ENCODE data around the gene ABCC4.
"Not testable (repeated sequence)": the region's sequence is repeated elsewhere in the genome, so short reads cannot be mapped to it uniquely, and the experiment has no call there.

ABCC4 gene

GRCh38 chr13:95275322-95276036 is 25.8 kb downstream of the ABCC4 start:
- Mint-ChIP-seq H3K27ac (no peak overlapping the region), H3K27me3 (no peaks in the 10 kb centered on the region), H3K4me1 (ENCODE audit: low read depth) (peaks cover 10% of the 10 kb centered on the region), H3K4me3 (no peak overlapping the region), H3K9me3 (ENCODE audit: low read depth) (no peaks in the 10 kb centered on the region), H3K36me3 (peaks cover 9% of the 10 kb centered on the region)

- H3K36me3 Mint-ChIP-seq; H3K9me3 Mint-ChIP-seq (ENCODE audit: low read depth); H3K27ac Mint-ChIP-seq; H3K27me3 Mint-ChIP-seq; H3K4me3 Mint-ChIP-seq: not testable (repeated sequence)
- H3K4me1 Mint-ChIP-seq (ENCODE audit: low read depth): peaks cover 14% of the 10 kb centered on the region
Observed at GRCh38 chr13:95273592-95274132, 27.6 kb downstream of the ABCC4 start.

DNA sequence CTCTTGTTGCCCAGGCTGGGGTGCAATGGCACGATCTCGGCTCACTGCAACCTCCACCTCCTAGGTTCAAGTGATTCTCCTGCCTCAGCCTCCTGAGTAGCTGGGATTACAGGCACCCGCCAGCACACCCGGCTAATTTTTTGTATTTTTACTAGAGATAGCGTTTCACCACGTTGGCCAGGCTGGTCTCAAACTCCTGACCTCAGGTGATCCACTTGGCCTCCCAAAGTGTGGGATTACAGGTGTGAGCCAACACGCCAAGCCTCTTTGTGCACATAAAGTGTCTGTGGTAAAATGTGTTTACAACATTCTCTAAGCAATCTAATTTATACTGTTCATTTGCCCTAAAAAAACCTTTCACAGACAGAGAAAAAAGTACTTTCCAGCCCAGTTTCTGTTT is 29.2 kb downstream of the ABCC4 start:
- not testable (repeated sequence) for H3K4me3 Mint-ChIP-seq; H3K27me3 Mint-ChIP-seq; H3K9me3 Mint-ChIP-seq (ENCODE audit: low read depth); H3K27ac Mint-ChIP-seq
- peaks cover 14% of the 10 kb centered on the region for H3K4me1 Mint-ChIP-seq (ENCODE audit: low read depth)
- H3K36me3 Mint-ChIP-seq: peaks cover 18% of the 10 kb centered on the region

GRCh38 chr13:95269756-95270155 is 31.5 kb downstream of the ABCC4 start:
- Mint-ChIP-seq H3K4me1 (ENCODE audit: low read depth) (peaks cover 10% of the 10 kb centered on the region), H3K36me3 (peaks cover 32% of the 10 kb centered on the region), H3K9me3 (ENCODE audit: low read depth) (no peaks in the 10 kb centered on the region), H3K27ac (no peak overlapping the region), H3K27me3 (no peaks in the 10 kb centered on the region), H3K4me3 (no peak overlapping the region)

DNA sequence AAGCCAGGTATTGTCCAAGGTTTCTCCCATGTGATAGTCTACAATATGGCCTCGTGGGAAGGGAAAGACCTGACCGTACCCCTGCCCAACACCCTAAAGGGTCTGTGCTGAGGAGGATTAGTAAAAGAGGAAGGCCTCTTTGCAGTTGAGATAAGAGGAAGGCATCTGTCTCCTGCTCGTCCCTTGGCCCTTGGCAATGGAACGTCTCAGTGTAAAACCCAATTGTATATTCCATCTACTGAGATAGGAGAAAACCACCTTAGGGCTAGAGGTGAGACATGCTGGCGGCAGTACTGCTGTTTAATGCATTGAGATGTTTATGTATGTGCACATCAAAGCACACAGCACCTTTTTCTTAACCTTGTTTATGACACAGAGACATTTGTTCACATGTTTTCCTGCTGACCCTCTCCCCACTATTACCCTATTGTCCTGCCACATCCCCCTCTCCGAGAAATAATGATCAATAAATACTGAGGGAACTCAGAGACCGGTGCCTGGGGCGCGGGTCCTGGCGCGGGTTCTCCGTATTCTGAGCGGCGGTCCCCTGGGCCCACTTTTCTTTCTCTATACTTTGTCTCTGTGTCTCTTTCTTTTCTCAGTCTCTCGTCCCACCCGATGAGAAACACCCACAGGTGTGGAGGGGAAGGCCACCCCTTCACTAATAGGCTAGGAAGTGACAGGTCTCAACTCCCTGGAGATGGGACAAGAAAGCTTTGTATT is 32.7 kb downstream of the ABCC4 start:
- H3K9me3 Mint-ChIP-seq (ENCODE audit: low read depth); H3K4me3 Mint-ChIP-seq; H3K27me3 Mint-ChIP-seq; H3K27ac Mint-ChIP-seq; H3K4me1 Mint-ChIP-seq (ENCODE audit: low read depth): not testable (repeated sequence)
- peaks cover 38% of the 10 kb centered on the region for H3K36me3 Mint-ChIP-seq

DNA sequence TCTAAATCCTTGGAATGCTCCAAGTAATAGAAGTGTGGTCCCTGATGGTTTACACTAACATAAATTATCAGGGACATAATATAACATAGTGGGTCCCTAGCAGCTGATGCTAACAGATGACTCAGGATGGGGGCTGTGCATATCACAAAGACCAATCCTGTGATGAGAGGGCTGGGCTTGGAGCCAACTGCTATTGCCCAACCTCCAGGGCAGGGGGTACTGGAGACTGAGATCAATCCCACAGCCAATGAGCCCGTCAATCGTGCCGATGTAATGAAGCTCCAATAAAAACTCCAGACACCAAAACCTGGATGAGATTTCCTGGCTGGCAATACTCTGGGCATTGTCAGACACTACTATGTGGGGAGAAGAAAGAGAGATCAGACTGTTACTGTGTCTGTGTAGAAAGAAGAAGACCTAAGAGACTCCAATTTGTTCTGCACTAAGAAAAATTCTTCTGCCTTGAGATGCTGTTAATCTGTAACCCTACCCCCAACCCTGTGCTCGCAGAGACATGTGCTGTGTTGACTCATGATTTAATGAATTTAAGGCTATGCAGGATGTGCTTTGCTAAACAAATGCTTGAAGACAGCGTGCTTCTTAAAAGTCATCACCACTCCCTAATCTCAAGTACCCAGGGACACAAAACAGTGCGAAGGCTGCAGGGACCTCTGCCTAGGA is 33.4 kb downstream of the ABCC4 start:
- Mint-ChIP-seq H3K9me3 (ENCODE audit: low read depth) (no peaks in the 10 kb centered on the region), H3K27ac (no peak overlapping the region)

DNA sequence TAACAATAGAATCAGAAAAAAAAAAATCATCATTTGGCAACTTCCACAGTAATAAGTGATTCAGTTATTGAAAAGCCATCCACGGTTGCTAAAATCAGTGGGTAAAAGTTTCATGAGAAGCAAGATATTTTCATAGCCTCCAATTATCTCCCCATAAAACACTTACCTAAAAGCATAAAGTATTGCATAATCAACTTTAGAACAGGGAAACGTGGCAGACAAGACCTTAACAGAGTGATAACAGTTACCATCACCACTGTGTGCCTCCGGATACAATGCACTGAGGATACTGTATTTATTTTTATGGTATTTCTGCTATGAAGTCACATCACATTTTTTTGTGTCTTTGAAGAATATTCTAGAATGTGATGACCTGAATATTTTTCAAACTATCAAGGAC is 37.0 kb downstream of the ABCC4 start:
- Mint-ChIP-seq H3K4me1 (ENCODE audit: low read depth) (no peaks in the 10 kb centered on the region), H3K9me3 (ENCODE audit: low read depth) (no peaks in the 10 kb centered on the region), H3K27me3 (no peaks in the 10 kb centered on the region), H3K4me3 (no peak overlapping the region), H3K27ac (peak overlapping the region; percentile 22), H3K36me3 (peaks cover 38% of the 10 kb centered on the region)

More for the DNA sequence above, 33.4 kb downstream of the ABCC4 start:
- H3K4me1 Mint-ChIP-seq (ENCODE audit: low read depth): peaks cover 8% of the 10 kb centered on the region
- H3K4me3 Mint-ChIP-seq: no peak overlapping the region
- peaks cover 34% of the 10 kb centered on the region for H3K36me3 Mint-ChIP-seq
- H3K27me3 Mint-ChIP-seq: no peaks in the 10 kb centered on the region

DNA sequence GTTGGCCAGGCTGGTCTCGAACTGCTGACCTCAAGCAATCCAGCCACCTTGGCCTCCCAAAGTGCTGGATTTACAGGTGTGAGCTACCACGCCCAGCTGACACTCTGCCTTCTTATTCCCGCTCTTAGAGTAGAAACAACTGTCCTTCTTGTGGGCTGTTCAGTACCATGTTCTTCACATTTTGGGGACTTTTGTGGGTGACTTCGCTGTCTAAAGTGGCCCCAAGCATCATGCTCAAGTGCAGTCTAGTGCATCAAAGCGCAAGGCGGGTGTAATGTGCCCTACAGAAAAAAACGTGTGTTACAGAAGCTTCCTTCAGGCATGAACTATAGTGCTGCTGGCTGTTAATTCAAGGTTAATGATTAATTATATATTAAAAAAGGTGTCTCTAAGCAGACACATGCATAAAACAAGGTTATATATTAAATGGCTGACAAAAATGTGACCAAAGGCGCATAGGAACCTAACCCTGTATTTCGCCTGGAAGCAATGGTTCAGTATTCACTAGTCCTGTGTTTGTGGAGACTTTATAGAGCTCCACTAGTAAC is 38.3 kb downstream of the ABCC4 start:
- H3K27ac Mint-ChIP-seq: no peak overlapping the region
- H3K9me3 Mint-ChIP-seq (ENCODE audit: low read depth): no peaks in the 10 kb centered on the region
- H3K36me3 Mint-ChIP-seq: peaks cover 41% of the 10 kb centered on the region
- H3K4me1 Mint-ChIP-seq (ENCODE audit: low read depth): no peaks in the 10 kb centered on the region
- H3K27me3 Mint-ChIP-seq: no peaks in the 10 kb centered on the region
- no peak overlapping the region for H3K4me3 Mint-ChIP-seq

DNA sequence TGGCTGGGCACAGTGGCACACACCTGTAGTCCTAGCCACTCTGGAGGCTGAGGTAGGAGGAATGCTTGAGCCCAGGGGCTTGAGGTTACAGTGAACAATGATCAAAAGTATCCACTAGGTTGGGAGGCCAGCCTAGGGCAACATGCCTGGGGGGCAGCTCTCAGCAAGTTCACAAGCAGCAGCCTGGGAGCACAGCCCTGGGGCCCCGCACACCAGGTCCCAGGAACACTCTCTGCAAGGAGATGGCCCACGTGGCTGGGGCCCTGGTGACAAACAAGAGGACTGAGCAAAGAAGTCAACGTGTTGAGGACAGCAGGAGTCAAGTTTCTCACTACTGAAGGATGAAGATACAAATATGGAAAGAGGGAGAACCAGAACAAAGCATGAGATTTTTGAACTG is 39.3 kb downstream of the ABCC4 start:
- Mint-ChIP-seq H3K27ac (no peak overlapping the region), H3K4me3 (no peak overlapping the region), H3K36me3 (peaks cover 40% of the 10 kb centered on the region), H3K27me3 (no peaks in the 10 kb centered on the region), H3K9me3 (ENCODE audit: low read depth) (no peaks in the 10 kb centered on the region), H3K4me1 (ENCODE audit: low read depth) (no peaks in the 10 kb centered on the region)

- Mint-ChIP-seq H3K4me1 (ENCODE audit: low read depth) (no peaks in the 10 kb centered on the region), H3K9me3 (ENCODE audit: low read depth) (no peaks in the 10 kb centered on the region), H3K27ac (no peak overlapping the region), H3K36me3 (peaks cover 28% of the 10 kb centered on the region), H3K4me3 (no peak overlapping the region), H3K27me3 (no peaks in the 10 kb centered on the region)
Observed at GRCh38 chr13:95260031-95260525, 41.2 kb downstream of the ABCC4 start.

- peaks cover 20% of the 10 kb centered on the region for H3K36me3 Mint-ChIP-seq
- H3K4me3 Mint-ChIP-seq: no peak overlapping the region
- no peaks in the 10 kb centered on the region for H3K27me3 Mint-ChIP-seq
- H3K27ac Mint-ChIP-seq: no peak overlapping the region
- no peaks in the 10 kb centered on the region for H3K4me1 Mint-ChIP-seq (ENCODE audit: low read depth)
- H3K9me3 Mint-ChIP-seq (ENCODE audit: low read depth): no peaks in the 10 kb centered on the region
Observed at GRCh38 chr13:95258619-95259194, 42.5 kb downstream of the ABCC4 start.

DNA sequence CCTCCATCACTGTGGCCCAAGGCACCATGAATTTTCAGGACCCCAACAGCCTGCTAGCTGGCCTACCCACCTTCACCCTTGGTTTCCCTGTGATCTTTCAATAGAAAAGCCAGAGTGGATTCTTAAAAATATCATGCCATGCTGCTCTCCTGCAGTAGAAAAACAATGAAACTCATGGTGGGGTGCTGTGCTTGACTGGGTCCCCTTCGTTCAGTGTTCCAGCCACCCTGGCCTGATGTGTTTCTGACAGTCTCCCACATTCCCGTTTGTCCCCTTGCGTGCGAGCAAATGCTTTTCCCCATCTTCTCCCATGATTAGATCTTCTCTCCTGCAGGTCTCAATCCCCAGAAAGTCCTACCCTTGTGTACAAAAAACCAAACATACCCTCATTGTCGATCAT is 43.2 kb downstream of the ABCC4 start:
- H3K27me3 Mint-ChIP-seq: no peaks in the 10 kb centered on the region

GRCh38 chr13:95256091-95256490 is 45.2 kb downstream of the ABCC4 start:
- H3K4me1 Mint-ChIP-seq (ENCODE audit: low read depth): peaks cover under 1% of the 10 kb centered on the region
- H3K9me3 Mint-ChIP-seq (ENCODE audit: low read depth): no peaks in the 10 kb centered on the region
- peaks cover 17% of the 10 kb centered on the region for H3K36me3 Mint-ChIP-seq
- no peak overlapping the region for H3K27ac Mint-ChIP-seq
- no peak overlapping the region for H3K4me3 Mint-ChIP-seq
- H3K27me3 Mint-ChIP-seq: no peaks in the 10 kb centered on the region

More for the DNA sequence above, 43.2 kb downstream of the ABCC4 start:
- Mint-ChIP-seq H3K4me1 (ENCODE audit: low read depth) (no peaks in the 10 kb centered on the region), H3K36me3 (peaks cover 20% of the 10 kb centered on the region), H3K4me3 (no peak overlapping the region), H3K27ac (no peak overlapping the region), H3K9me3 (ENCODE audit: low read depth) (no peaks in the 10 kb centered on the region)

DNA sequence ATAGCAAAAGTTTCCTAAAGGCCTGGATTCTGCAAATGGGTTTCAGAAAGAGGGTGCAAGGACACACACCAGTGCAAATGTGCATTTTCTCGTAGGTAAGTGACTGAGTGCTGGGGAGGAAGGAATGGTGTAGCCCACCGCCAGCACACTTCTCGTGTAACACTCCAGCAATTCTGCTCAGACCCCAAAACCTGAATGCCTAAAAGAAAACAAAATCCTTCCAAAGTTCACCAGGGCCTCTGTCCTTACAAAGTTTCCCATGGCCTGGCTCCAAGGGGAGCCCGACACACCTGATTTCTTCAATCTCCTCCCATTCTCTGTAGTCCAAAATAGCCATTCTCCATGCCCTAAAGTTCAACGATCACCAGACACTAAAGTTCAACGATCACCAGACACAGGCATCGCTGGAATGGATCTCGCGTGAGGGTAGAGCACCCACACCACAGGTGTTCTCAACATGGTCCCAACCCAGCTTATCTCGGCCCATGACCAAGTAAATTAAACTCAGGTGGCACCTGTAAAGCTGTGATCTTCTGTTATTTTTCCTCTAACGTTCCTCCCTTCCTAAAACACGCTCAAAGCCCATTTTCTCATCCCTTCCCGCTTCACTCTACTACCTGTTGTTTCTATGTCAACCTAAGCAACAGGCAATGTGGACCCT is 46.0 kb downstream of the ABCC4 start:
- Mint-ChIP-seq H3K9me3 (ENCODE audit: low read depth) (no peaks in the 10 kb centered on the region), H3K27ac (no peak overlapping the region)

More for the DNA sequence above, 46.0 kb downstream of the ABCC4 start:
- H3K36me3 Mint-ChIP-seq: peaks cover 14% of the 10 kb centered on the region
- H3K4me3 Mint-ChIP-seq: no peak overlapping the region
- H3K27me3 Mint-ChIP-seq: no peaks in the 10 kb centered on the region
- H3K4me1 Mint-ChIP-seq (ENCODE audit: low read depth): peaks cover 3% of the 10 kb centered on the region

Data from activated naive CD8-positive, alpha-beta T cell (primary cell).